Liver (tissue), 9 donors: Measurements from ENCODE around the gene PDE3A. TPM values are rescaled to one million over a fixed set of nuclear protein-coding genes. Genes with fewer than 3 reads are reported as not detected.

ENCODE experiments used
- DNase-seq: peaks from one replicate; pipeline ENCODE4 v3.0.0-alpha.2; 2017; ENCODE audit warnings: low spot score
- H3K27ac ChIP-seq, 2 donors: one replicate each; pipeline ENCODE4 v1.7.0; 2013; ENCODE audit warnings: inconsistent platforms in 2 of 2, low read length in 2 of 2, control low read depth in 1 of 2, low read depth in 1 of 2, mild to moderate bottlenecking in 1 of 2
- H3K27me3 ChIP-seq, 4 donors: one replicate each; pipeline versions ENCODE4 v1.6.1 to v1.7.0; 2013; ENCODE audit warnings: low read length in 3 of 4, inconsistent platforms in 1 of 4, mild to moderate bottlenecking in 1 of 4, moderate library complexity in 1 of 4; ENCODE audit not compliant: control insufficient read depth in 4 of 4, insufficient read depth in 4 of 4
- H3K36me3 ChIP-seq, 4 donors: one replicate each; pipeline versions ENCODE4 v1.6.1 to v1.7.0; 2013; ENCODE audit warnings: low read length in 3 of 4, mild to moderate bottlenecking in 3 of 4, low read depth in 1 of 4, moderate library complexity in 1 of 4; ENCODE audit not compliant: control insufficient read depth in 4 of 4, insufficient read depth in 3 of 4
- H3K4me1 ChIP-seq, 4 donors: one replicate each; pipeline versions ENCODE4 v1.6.1 to v1.7.0; 2013; ENCODE audit warnings: low read length in 3 of 4, mild to moderate bottlenecking in 3 of 4, moderate library complexity in 1 of 4; ENCODE audit not compliant: control insufficient read depth in 4 of 4, insufficient read depth in 4 of 4
- H3K4me3 ChIP-seq, 3 donors: one replicate each; pipeline versions ENCODE4 v1.6.1 to v1.7.0; 2013; ENCODE audit warnings: low read length in 3 of 3, control low read depth in 1 of 3, low read depth in 1 of 3, mild to moderate bottlenecking in 1 of 3
- H3K9ac ChIP-seq, 2 donors: one replicate each; pipeline ENCODE4 v1.7.0; 2013; ENCODE audit warnings: low read length in 2 of 2, mild to moderate bottlenecking in 2 of 2, moderate library complexity in 2 of 2, control low read depth in 1 of 2, low read depth in 1 of 2
- H3K9me3 ChIP-seq, 4 donors: one replicate each; pipeline versions ENCODE4 v1.6.1 to v1.7.0; 2013; ENCODE audit warnings: low read length in 3 of 4; ENCODE audit not compliant: control insufficient read depth in 4 of 4
- FOXA1 ChIP-seq: IDR thresholded peaks from 2 replicates; pipeline ENCODE4 v1.6.1; 2016; ENCODE audit warnings: antibody characterized with exemption
- FOXA2 ChIP-seq: IDR thresholded peaks from 2 replicates; pipeline ENCODE4 v1.6.1; 2016; ENCODE audit warnings: antibody characterized with exemption
- GABPA ChIP-seq, 2 donors: IDR thresholded peaks in 1 of 2; conservative IDR thresholded peaks in 1 of 2; 2 replicates each; pipeline ENCODE4 v1.6.1; 2016; ENCODE audit warnings: antibody characterized with exemption in 2 of 2, mild to moderate bottlenecking in 1 of 2, moderate library complexity in 1 of 2
- HNF4G ChIP-seq: IDR thresholded peaks from 2 replicates; pipeline ENCODE4 v1.6.1; 2016; ENCODE audit warnings: antibody characterized with exemption
- RAD21 ChIP-seq, 2 donors: IDR thresholded peaks; 2 replicates each; pipeline ENCODE4 v1.6.1; 2016; ENCODE audit warnings: antibody characterized with exemption in 2 of 2, mild to moderate bottlenecking in 2 of 2
- RXRA ChIP-seq, 2 donors: IDR thresholded peaks; 2 replicates each; pipeline ENCODE4 v1.6.1; 2017 to 2018; ENCODE audit warnings: antibody characterized with exemption in 2 of 2, mild to moderate bottlenecking in 1 of 2
- SP1 ChIP-seq: IDR thresholded peaks from 2 replicates; pipeline ENCODE4 v1.6.1; 2018; ENCODE audit warnings: antibody characterized with exemption, mild to moderate bottlenecking
- TAF1 ChIP-seq: conservative IDR thresholded peaks from 2 replicates; pipeline ENCODE4 v1.6.1; 2016; ENCODE audit warnings: antibody characterized with exemption, mild to moderate bottlenecking
- YY1 ChIP-seq: IDR thresholded peaks from 2 replicates; pipeline ENCODE4 v1.6.1; 2016; ENCODE audit warnings: antibody characterized with exemption, mild to moderate bottlenecking
- WGBS: extraction: QIAGEN DNeasy Blood & Tissue Kit; methylation state at CpG from one replicate; pipeline ENCODE4 v1.1.7; 2013; 5-methylcytosine and 5-hydroxymethylcytosine counted together
- polyA plus RNA-seq, 2 donors: library from polyadenylated mRNA; stranded (reverse) in 1 of 2; unstranded in 1 of 2; fragments of 200-250 nt in 1 of 2; fragments of >200 nt in 1 of 2; fragmentation: Nextera tagmentation in 1 of 2; extraction: Ambion mirVana in 1 of 2; gene quantifications; one replicate each; pipeline versions ENCODE4 v1.2.1 to v1.2.3, GENCODE V29; 2013 to 2015
- total RNA-seq, 2 donors: library from RNA; depleted of rRNA; stranded (reverse); fragments of >200 nt; gene quantifications; one replicate each; pipeline ENCODE4 v1.2.3, GENCODE V29; 2014
- TF ChIP-seq, protein P1 (sequence below): IDR thresholded peaks from 2 replicates; pipeline ENCODE4 v1.6.1; 2016; ENCODE audit warnings: antibody characterized with exemption, mild to moderate bottlenecking
- TF ChIP-seq, protein P2 (sequence below): IDR thresholded peaks from 2 replicates; pipeline ENCODE4 v1.6.1; 2016; ENCODE audit warnings: antibody characterized with exemption
- TF ChIP-seq, protein P3 (sequence below): IDR thresholded peaks from 2 replicates; pipeline ENCODE4 v1.6.1; 2016; ENCODE audit warnings: antibody characterized with exemption
- TF ChIP-seq, protein P4 (sequence below): IDR thresholded peaks from 2 replicates; pipeline ENCODE4 v1.6.1; 2016; ENCODE audit warnings: antibody characterized with exemption
- donor health status: healthy.
- donor health status: healthy.
- donor health status: healthy.
- donor health status: healthy.
- donor health status: healthy.

Gene PDE3A
- total and polyA plus RNA-seq, 4 donors: 0.50 to 3.8 (median 2.2) TPM

DNA sequence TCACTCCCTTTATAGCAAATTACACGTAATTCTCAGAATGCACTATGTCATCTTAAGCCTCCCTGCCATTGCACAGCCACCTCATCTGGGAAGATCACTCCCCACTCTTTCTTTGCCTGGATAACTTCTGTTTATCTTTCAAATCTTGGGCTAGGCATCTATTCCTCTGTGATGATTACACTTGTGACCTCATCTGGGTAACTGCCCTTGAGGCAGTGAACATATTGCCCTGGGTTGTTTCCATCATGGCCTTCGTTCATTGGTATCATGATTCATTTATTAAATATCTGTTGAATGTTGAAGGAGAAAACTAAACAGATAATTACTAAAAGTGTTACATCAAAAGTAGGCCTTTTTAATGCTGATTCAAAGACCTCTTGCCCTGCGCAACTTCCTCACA, 26.2 kb upstream of the PDE3A start (continued):
- TF ChIP-seq YY1 (no peak), RXRA (IDR thresholded peaks at IDR 0.05) (no peak), SP1 (no peak), TAF1 (no peak), FOXA1 (no peak), GABPA (IDR thresholded peaks at IDR 0.05 in 1 of 2, conservative IDR thresholded peaks at IDR 0.05 in 1 of 2) (no peak)
- TF ChIP-seq, protein P1, sequence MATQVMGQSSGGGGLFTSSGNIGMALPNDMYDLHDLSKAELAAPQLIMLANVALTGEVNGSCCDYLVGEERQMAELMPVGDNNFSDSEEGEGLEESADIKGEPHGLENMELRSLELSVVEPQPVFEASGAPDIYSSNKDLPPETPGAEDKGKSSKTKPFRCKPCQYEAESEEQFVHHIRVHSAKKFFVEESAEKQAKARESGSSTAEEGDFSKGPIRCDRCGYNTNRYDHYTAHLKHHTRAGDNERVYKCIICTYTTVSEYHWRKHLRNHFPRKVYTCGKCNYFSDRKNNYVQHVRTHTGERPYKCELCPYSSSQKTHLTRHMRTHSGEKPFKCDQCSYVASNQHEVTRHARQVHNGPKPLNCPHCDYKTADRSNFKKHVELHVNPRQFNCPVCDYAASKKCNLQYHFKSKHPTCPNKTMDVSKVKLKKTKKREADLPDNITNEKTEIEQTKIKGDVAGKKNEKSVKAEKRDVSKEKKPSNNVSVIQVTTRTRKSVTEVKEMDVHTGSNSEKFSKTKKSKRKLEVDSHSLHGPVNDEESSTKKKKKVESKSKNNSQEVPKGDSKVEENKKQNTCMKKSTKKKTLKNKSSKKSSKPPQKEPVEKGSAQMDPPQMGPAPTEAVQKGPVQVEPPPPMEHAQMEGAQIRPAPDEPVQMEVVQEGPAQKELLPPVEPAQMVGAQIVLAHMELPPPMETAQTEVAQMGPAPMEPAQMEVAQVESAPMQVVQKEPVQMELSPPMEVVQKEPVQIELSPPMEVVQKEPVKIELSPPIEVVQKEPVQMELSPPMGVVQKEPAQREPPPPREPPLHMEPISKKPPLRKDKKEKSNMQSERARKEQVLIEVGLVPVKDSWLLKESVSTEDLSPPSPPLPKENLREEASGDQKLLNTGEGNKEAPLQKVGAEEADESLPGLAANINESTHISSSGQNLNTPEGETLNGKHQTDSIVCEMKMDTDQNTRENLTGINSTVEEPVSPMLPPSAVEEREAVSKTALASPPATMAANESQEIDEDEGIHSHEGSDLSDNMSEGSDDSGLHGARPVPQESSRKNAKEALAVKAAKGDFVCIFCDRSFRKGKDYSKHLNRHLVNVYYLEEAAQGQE: no peak

DNA sequence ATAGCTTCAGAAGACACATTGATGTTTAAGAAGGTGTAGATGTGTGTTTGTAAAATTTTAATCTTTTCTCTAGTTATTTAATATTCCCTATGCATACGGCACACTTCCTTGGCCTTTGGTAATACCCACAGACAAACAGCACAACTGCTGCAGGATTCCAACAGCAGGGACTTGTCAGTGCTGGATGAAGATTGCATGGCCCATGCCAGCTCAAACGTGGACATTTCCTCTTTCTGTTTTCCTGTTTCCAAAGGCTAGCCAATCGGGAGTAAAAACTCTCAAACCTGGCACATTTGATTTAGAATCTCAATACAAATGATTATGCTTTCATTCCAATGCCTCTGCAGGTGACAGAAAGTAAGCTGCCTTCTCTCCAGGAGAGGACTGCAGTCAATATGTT, 22.5 kb upstream of the PDE3A start:
- H3K27ac ChIP-seq: no peak overlapping the region
- no peak overlapping the region for H3K9ac ChIP-seq
- H3K4me1 ChIP-seq: no peaks in the 10 kb centered on the region
- no peaks in the 10 kb centered on the region for H3K36me3 ChIP-seq
- H3K4me3 ChIP-seq: no peak overlapping the region
- TF ChIP-seq RAD21 (IDR thresholded peaks at IDR 0.05) (no peak), TAF1 (no peak), HNF4G (no peak), FOXA1 (no peak), SP1 (no peak), FOXA2 (no peak), RXRA (IDR thresholded peaks at IDR 0.05) (no peak), YY1 (no peak)
- TF ChIP-seq, protein P2, sequence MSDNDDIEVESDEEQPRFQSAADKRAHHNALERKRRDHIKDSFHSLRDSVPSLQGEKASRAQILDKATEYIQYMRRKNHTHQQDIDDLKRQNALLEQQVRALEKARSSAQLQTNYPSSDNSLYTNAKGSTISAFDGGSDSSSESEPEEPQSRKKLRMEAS: no peak
- TF ChIP-seq, protein P3, sequence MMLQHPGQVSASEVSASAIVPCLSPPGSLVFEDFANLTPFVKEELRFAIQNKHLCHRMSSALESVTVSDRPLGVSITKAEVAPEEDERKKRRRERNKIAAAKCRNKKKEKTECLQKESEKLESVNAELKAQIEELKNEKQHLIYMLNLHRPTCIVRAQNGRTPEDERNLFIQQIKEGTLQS: no peak
- TF ChIP-seq, protein P1: no peak
- TF ChIP-seq, protein P4, sequence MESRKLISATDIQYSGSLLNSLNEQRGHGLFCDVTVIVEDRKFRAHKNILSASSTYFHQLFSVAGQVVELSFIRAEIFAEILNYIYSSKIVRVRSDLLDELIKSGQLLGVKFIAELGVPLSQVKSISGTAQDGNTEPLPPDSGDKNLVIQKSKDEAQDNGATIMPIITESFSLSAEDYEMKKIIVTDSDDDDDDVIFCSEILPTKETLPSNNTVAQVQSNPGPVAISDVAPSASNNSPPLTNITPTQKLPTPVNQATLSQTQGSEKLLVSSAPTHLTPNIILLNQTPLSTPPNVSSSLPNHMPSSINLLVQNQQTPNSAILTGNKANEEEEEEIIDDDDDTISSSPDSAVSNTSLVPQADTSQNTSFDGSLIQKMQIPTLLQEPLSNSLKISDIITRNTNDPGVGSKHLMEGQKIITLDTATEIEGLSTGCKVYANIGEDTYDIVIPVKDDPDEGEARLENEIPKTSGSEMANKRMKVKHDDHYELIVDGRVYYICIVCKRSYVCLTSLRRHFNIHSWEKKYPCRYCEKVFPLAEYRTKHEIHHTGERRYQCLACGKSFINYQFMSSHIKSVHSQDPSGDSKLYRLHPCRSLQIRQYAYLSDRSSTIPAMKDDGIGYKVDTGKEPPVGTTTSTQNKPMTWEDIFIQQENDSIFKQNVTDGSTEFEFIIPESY: no peak
- no peaks in the 10 kb centered on the region for H3K9me3 ChIP-seq
- no peaks in the 10 kb centered on the region for H3K27me3 ChIP-seq
- no peak for DNase-seq
- 48% methylated on average over 3 of the region's 3 CpGs for WGBS
